ENCODE data around the gene CLN6.

The CLN6 gene

GRCh38 chr15:68197170-68197492 is 32.4 kb downstream of the CLN6 start:
- no peak for TF ChIP-seq CTCF (conservative IDR thresholded peaks at IDR 0.05)
- H3K27ac ChIP-seq, result no peak overlapping the region

GRCh38 chr15:68196445-68197169 is 32.9 kb downstream of the CLN6 start:
- no peak overlapping the region for H3K27ac ChIP-seq
- no peak for TF ChIP-seq CTCF (conservative IDR thresholded peaks at IDR 0.05)

GRCh38 chr15:68195336-68196112 is 34.0 kb downstream of the CLN6 start:
- H3K27ac ChIP-seq, result peak overlapping the region; percentile 36
- TF ChIP-seq CTCF (conservative IDR thresholded peaks at IDR 0.05), result peak; percentile 36; the same call in 1 of the 2 replicates

- no peak for TF ChIP-seq CTCF (conservative IDR thresholded peaks at IDR 0.05)
- H3K27ac ChIP-seq, result no peak overlapping the region
Measured at GRCh38 chr15:68192804-68193486, 36.6 kb downstream of the CLN6 start.

- no peak for TF ChIP-seq CTCF (conservative IDR thresholded peaks at IDR 0.05)
- no peak overlapping the region for H3K27ac ChIP-seq
Measured at GRCh38 chr15:68192117-68192516, 37.4 kb downstream of the CLN6 start.

GRCh38 chr15:68191555-68191954 is 38.0 kb downstream of the CLN6 start:
- TF ChIP-seq CTCF (conservative IDR thresholded peaks at IDR 0.05), result no peak
- no peak overlapping the region for H3K27ac ChIP-seq

- H3K27ac ChIP-seq, result no peak overlapping the region
- no peak for TF ChIP-seq CTCF (conservative IDR thresholded peaks at IDR 0.05)
Measured at GRCh38 chr15:68190048-68190447, 39.5 kb downstream of the CLN6 start.

Data from VCaP (cell line).